ENCODE results near the gene SHMT2. TPM values are rescaled to one million over a fixed set of nuclear protein-coding genes. Genes with fewer than 3 reads are reported as not detected.

SHMT2 gene
- total RNA-seq, 1 donor from 2014 or later: 162 TPM

GRCh38 chr12:57201631-57202030 is 27.9 kb upstream of the SHMT2 start:
- no peaks in the 10 kb centered on the region for H3K4me1 Mint-ChIP-seq (ENCODE audit: low read depth)

GRCh38 chr12:57202321-57202720 is 27.2 kb upstream of the SHMT2 start:
- no peak for TF ChIP-seq CTCF (IDR thresholded peaks at IDR 0.05; ENCODE audit: unreplicated experiment)
- no peaks in the 10 kb centered on the region for H3K4me1 Mint-ChIP-seq (ENCODE audit: low read depth)
- peaks cover 12% of the 10 kb centered on the region for H3K36me3 Mint-ChIP-seq (ENCODE audit: insufficient read depth)
- no peak for DNase-seq (ENCODE audit: low spot score, unreplicated experiment)
- no peak overlapping the region for H3K27ac Mint-ChIP-seq
- H3K9me3 Mint-ChIP-seq (ENCODE audit: low read depth): no peaks in the 10 kb centered on the region
- no peak overlapping the region for H3K4me3 Mint-ChIP-seq (ENCODE audit: low read depth)
- H3K27me3 Mint-ChIP-seq: no peaks in the 10 kb centered on the region

More at GRCh38 chr12:57201631-57202030, 27.9 kb upstream of the SHMT2 start:
- DNase-seq (ENCODE audit: low spot score, unreplicated experiment): no peak
- Mint-ChIP-seq H3K36me3 (ENCODE audit: insufficient read depth) (peaks cover 12% of the 10 kb centered on the region), H3K27me3 (no peaks in the 10 kb centered on the region), H3K27ac (no peak overlapping the region), H3K4me3 (ENCODE audit: low read depth) (no peak overlapping the region), H3K9me3 (ENCODE audit: low read depth) (no peaks in the 10 kb centered on the region)
- no peak for TF ChIP-seq CTCF (IDR thresholded peaks at IDR 0.05; ENCODE audit: unreplicated experiment)

DNA sequence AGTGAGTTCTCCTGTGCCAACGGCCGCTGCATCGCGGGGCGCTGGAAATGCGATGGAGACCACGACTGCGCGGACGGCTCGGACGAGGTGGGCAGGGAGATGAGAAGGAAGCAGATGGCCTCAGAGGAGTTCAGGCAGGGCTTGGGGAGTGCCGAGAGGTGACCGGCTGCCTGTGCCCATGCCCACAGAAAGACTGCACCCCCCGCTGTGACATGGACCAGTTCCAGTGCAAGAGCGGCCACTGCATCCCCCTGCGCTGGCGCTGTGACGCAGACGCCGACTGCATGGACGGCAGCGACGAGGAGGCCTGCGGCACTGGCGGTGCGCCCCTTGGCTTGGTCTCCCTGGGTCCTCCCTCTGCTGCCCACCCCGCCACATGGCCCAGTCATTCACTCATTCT is 26.3 kb upstream of the SHMT2 start:
- Mint-ChIP-seq H3K4me3 (ENCODE audit: low read depth) (no peak overlapping the region), H3K27me3 (no peaks in the 10 kb centered on the region), H3K27ac (no peak overlapping the region), H3K4me1 (ENCODE audit: low read depth) (no peaks in the 10 kb centered on the region), H3K36me3 (ENCODE audit: insufficient read depth) (peaks cover 16% of the 10 kb centered on the region), H3K9me3 (ENCODE audit: low read depth) (no peaks in the 10 kb centered on the region)
- no peak for DNase-seq (ENCODE audit: low spot score, unreplicated experiment)
- no peak for TF ChIP-seq CTCF (IDR thresholded peaks at IDR 0.05; ENCODE audit: unreplicated experiment)

DNA sequence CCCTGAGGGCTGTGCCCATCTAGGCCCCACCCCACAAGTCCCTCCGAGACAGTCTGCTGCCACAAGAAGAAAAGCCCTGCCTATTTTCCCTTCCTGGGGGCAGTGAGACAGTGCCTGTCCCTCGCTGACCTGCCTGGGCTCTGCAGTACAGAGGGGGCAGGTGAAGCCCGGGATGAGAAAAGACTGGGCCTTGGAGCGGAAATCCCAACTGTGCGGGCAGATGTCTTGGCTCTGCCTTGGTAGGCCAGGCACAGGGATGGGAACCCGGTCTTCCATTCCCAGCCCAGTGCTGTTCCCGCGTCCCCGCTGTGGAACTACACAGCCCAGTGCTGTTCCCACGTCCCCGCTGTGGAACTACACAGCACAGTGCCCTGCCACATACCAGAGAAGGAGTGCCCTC is 25.7 kb upstream of the SHMT2 start:
- H3K9me3 Mint-ChIP-seq (ENCODE audit: low read depth): no peaks in the 10 kb centered on the region
- no peak overlapping the region for H3K4me3 Mint-ChIP-seq (ENCODE audit: low read depth)
- no peaks in the 10 kb centered on the region for H3K27me3 Mint-ChIP-seq
- no peak for TF ChIP-seq CTCF (IDR thresholded peaks at IDR 0.05; ENCODE audit: unreplicated experiment)
- peaks cover 16% of the 10 kb centered on the region for H3K36me3 Mint-ChIP-seq (ENCODE audit: insufficient read depth)
- no peak overlapping the region for H3K27ac Mint-ChIP-seq
- H3K4me1 Mint-ChIP-seq (ENCODE audit: low read depth): no peaks in the 10 kb centered on the region
- no peak for DNase-seq (ENCODE audit: low spot score, unreplicated experiment)

DNA sequence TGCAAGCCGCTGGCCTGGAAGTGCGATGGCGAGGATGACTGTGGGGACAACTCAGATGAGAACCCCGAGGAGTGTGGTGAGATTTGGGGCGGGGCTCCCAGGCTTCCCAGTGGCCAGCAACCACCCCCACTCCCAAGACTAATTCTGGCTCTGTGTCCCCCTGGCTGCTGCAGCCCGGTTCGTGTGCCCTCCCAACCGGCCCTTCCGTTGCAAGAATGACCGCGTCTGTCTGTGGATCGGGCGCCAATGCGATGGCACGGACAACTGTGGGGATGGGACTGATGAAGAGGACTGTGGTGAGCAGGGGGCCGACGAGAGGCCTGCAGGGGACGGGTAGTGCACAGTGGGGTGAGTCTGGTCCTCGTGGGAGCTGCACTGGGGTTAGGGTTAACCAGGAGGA is 25.1 kb upstream of the SHMT2 start:
- DNase-seq (ENCODE audit: low spot score, unreplicated experiment): no peak
- Mint-ChIP-seq H3K4me3 (ENCODE audit: low read depth) (no peak overlapping the region), H3K27me3 (no peaks in the 10 kb centered on the region), H3K4me1 (ENCODE audit: low read depth) (no peaks in the 10 kb centered on the region), H3K9me3 (ENCODE audit: low read depth) (no peaks in the 10 kb centered on the region), H3K36me3 (ENCODE audit: insufficient read depth) (peaks cover 18% of the 10 kb centered on the region), H3K27ac (no peak overlapping the region)
- TF ChIP-seq CTCF (IDR thresholded peaks at IDR 0.05; ENCODE audit: unreplicated experiment): no peak
